ENCODE data around the gene BNC2.

DNA sequence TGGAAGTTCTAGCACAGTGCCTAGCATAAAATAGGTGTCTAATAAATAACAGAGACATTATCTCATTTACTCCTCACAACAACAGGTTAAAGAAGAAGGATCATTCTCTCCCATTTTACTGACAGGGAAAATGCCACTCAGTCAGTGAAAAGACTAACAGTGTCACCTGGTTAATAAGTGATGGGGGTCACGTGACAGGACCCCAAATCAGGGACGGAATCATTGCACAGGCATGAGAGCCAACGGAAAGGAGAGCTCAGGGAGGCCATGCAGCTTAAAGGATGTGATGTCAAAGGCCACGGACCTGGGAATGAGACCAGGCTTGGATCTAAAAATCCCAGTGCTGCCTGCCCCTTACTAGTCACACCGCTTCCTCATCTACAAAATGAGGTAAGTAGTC, 101.2 kb downstream of the BNC2 start:
- TF ChIP-seq, protein P1, sequence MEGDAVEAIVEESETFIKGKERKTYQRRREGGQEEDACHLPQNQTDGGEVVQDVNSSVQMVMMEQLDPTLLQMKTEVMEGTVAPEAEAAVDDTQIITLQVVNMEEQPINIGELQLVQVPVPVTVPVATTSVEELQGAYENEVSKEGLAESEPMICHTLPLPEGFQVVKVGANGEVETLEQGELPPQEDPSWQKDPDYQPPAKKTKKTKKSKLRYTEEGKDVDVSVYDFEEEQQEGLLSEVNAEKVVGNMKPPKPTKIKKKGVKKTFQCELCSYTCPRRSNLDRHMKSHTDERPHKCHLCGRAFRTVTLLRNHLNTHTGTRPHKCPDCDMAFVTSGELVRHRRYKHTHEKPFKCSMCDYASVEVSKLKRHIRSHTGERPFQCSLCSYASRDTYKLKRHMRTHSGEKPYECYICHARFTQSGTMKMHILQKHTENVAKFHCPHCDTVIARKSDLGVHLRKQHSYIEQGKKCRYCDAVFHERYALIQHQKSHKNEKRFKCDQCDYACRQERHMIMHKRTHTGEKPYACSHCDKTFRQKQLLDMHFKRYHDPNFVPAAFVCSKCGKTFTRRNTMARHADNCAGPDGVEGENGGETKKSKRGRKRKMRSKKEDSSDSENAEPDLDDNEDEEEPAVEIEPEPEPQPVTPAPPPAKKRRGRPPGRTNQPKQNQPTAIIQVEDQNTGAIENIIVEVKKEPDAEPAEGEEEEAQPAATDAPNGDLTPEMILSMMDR (IDR thresholded peaks at IDR 0.05), result no peak
- no peak for TF ChIP-seq POLR2A (IDR thresholded peaks at IDR 0.05)

Measured in Peyer's patch (tissue), 4 donors.